AG04450 (cell line): Measurements from ENCODE around the gene DPYD. TPM values are rescaled to one million over a fixed set of nuclear protein-coding genes. Genes with fewer than 3 reads are reported as not detected.

Experiments
- CTCF ChIA-PET: fragments of 300-600, 350-600 bp; formaldehyde crosslinking; extraction: SDS; loops from one replicate; lab custom pipeline; 2022; ENCODE audit warnings: antibody characterized with exemption, inconsistent platforms; lab: Charles Lee
- POLR2A ChIA-PET: fragments of 350-600 bp; formaldehyde crosslinking; extraction: SDS; loops from one replicate; lab custom pipeline; 2021; ENCODE audit warnings: antibody characterized with exemption, inconsistent platforms; lab: Yijun Ruan, JAX
- DNase-seq: peaks from one replicate; pipeline ENCODE4 v3.0.0-alpha.2; 2011; ENCODE audit warnings: low read depth, low spot score
- H3K27ac ChIP-seq: one replicate; pipeline ENCODE4 v1.5.1; 2012; ENCODE audit warnings: low read depth, low read length, control low read depth
- H3K27me3 ChIP-seq: one replicate; pipeline ENCODE4 v1.6.0; 2012; ENCODE audit warnings: low read length; ENCODE audit not compliant: control insufficient read depth, insufficient read depth
- H3K4me3 ChIP-seq: 2 replicates; pipeline ENCODE4 v1.5.1; 2011; ENCODE audit warnings: mild to moderate bottlenecking, low read depth, low read length, control low read depth
- H3K9me3 ChIP-seq: 2 replicates; pipeline ENCODE4 v1.5.1; 2012; ENCODE audit warnings: low read length; ENCODE audit not compliant: control insufficient read depth, insufficient read depth
- CTCF ChIP-seq: IDR thresholded peaks from 2 replicates; pipeline ENCODE4 v1.5.1; 2011; ENCODE audit warnings: low read depth, low read length, control low read depth, inconsistent platforms
- polyA plus RNA-seq: library from polyadenylated mRNA; depleted of rRNA; stranded (reverse); fragments of >200 nt; gene quantifications from 2 replicates; pipeline ENCODE4 v1.2.3, GENCODE V29; 2011

DPYD gene
- polyA plus RNA-seq, 1 experiment, result 21.4 TPM

GRCh38 chr1:97297611-97298010, 623.2 kb downstream of the DPYD start:
- H3K9me3 ChIP-seq, result no peaks in the 10 kb centered on the region
- no peak for TF ChIP-seq CTCF
- POLR2A ChIA-PET, result no interaction called here
- CTCF ChIA-PET, result no interaction called here
- no peak overlapping the region for H3K27ac ChIP-seq
- DNase-seq, result no peak
- H3K4me3 ChIP-seq, result no peak overlapping the region
- no peaks in the 10 kb centered on the region for H3K27me3 ChIP-seq

GRCh38 chr1:97281962-97282361, 638.9 kb downstream of the DPYD start:
- POLR2A ChIA-PET, result no interaction called here
- no peaks in the 10 kb centered on the region; the same call in 1 of the 2 replicates for H3K9me3 ChIP-seq
- no peak overlapping the region for H3K27ac ChIP-seq
- CTCF ChIA-PET, result interaction anchor here (1.3 kb wide), 1 partner anchor 38 kb away, joined by 3 read pairs; no protein-coding TSS in a partner anchor
- H3K27me3 ChIP-seq, result no peaks in the 10 kb centered on the region
- no peak for TF ChIP-seq CTCF
- H3K4me3 ChIP-seq, result no peak overlapping the region
- no peak for DNase-seq

GRCh38 chr1:97277891-97278654, 642.8 kb downstream of the DPYD start:
- POLR2A ChIA-PET, result interaction anchor here (0.6 kb wide), 1 partner anchor 55 kb away, joined by 4 read pairs; no protein-coding TSS in a partner anchor
- H3K4me3 ChIP-seq, result no peak overlapping the region
- CTCF ChIA-PET, result interaction anchor here (1.3 kb wide), 1 partner anchor 34 kb away, joined by 5 read pairs; no protein-coding TSS in a partner anchor
- no peaks in the 10 kb centered on the region for H3K9me3 ChIP-seq
- H3K27ac ChIP-seq, result no peak overlapping the region
- no peak for DNase-seq
- no peaks in the 10 kb centered on the region for H3K27me3 ChIP-seq
- TF ChIP-seq CTCF, result no peak

GRCh38 chr1:97271916-97272788, 648.7 kb downstream of the DPYD start:
- no peak for DNase-seq
- ChIA-PET POLR2A (no interaction called here), CTCF (interaction anchor here (0.6 kb wide), 1 partner anchor 35 kb away, joined by 3 read pairs; no protein-coding TSS in a partner anchor)
- H3K9me3 ChIP-seq, result no peaks in the 10 kb centered on the region
- no peaks in the 10 kb centered on the region for H3K27me3 ChIP-seq
- no peak overlapping the region for H3K27ac ChIP-seq
- no peak overlapping the region for H3K4me3 ChIP-seq
- no peak for TF ChIP-seq CTCF
